Islet of Langerhans (tissue), 1 donor: ENCODE data around the gene DIAPH1.

Experiments used
- FAIRE-seq: peaks from one replicate; lab custom pipeline; 2011; peaks lifted over from hg19 to GRCh38; lab: Jason Lieb, UNC

Gene DIAPH1

DNA sequence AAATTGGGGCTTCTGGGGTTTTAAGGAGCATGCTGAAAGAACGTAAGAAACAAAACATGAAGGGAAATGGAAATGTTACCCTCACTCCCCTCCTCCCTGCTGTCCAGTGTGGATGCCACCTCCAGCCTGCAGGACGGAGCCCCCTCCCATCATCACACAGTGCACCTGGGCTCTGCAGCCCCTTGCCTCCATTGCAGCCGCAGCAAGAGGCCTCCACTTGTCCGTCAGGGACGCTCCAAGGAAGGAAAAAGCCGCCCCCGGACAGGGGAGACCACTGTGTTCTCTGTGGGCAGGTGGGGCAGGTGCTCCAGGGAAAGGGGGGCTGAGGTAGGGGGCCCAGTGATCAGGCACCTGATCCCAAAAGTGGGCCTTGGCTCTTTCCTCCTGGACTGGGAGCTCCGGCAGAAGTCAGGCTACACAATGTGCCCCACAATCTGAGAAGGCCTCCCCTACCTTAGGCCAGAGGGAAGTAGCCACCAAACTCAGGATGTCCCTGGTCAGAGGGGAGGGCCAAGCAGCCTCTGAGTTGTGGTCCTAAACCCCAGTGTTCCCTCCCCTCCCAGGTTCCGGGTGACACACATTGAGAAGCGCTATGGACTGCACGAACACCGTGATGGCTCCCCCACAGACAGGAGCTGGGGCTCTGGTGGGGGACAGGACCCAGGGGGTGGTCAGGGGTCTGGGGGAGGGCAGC is 20.7 kb upstream of the DIAPH1 start:
- FAIRE-seq = no peak

DNA sequence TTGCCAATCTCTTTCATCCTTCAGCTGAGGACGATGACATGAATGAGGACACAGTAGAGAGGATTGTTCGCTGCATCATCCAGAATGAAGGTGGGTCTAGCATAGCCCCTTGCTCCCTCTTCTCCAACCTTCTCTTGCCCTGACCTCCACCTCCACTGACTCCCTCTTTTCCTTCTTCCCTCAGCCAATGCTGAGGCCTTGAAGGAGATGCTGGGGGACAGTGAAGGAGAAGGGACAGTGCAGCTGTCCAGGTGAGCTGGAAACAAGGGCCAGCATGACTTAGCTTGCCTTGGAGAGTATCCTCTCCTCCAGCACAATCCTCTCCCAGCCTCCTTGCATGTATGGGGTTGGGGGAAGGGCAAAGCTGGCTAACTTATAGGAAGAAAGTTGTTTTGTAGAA is 20.0 kb upstream of the DIAPH1 start:
- no peak for FAIRE-seq

GRCh38 chr5:141637767-141638419 is 19.1 kb upstream of the DIAPH1 start:
- no peak for FAIRE-seq

- no peak for FAIRE-seq
Measured at GRCh38 chr5:141637123-141637766, 18.4 kb upstream of the DIAPH1 start.

DNA sequence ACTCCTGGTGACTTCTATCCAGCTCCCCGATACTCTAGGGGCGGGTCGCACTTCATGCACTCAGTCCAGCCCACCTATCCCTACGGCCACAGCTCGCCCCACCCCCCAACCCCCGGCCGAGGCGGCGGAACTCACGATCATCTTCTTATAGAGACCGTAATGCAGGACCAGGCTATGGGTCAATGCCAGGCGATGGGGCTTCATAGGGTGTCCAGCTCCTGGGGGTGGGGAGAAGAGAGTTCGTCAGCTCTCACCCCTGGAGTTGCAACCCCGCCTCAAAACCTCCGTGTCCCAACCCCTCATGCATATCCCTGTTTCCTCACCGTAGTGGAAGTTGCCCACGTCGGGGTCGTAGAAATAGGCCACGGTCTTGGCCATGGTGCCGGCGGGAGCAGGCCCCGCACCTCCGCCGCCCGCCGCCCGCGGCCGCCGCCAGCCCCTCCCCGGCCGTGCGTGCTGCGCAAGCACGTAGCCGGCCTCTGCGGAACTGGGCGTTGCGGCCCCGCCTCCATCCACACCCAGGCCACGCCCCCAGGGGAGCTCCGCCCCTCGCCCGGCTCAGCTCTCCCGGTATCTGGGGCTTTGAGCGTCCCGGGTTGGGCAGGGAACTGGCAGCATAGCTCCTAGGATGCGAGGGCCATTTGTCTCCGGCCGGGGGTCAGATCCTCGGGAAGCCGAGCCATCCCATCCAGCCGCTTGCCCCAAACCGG is 17.8 kb upstream of the DIAPH1 start, which contains the start of the genes HDAC3 and RELL2:
TSS of gene HDAC3 (minus strand) at position 437 of the 710 bp plus-strand sequence. CDS start at position 378, 59 bp downstream.
TSS of gene RELL2 (plus strand) at position 585 of the 710 bp plus-strand sequence. CDS start 1,229 bp downstream, outside the sequence.
- no peak for FAIRE-seq

GRCh38 chr5:141636106-141636412 is 17.3 kb upstream of the DIAPH1 start:
- FAIRE-seq = no peak

- no peak for FAIRE-seq
Measured at GRCh38 chr5:141635646-141636045, 16.8 kb upstream of the DIAPH1 start.

- FAIRE-seq = no peak
Measured at GRCh38 chr5:141634720-141635119, 15.9 kb upstream of the DIAPH1 start.

DNA sequence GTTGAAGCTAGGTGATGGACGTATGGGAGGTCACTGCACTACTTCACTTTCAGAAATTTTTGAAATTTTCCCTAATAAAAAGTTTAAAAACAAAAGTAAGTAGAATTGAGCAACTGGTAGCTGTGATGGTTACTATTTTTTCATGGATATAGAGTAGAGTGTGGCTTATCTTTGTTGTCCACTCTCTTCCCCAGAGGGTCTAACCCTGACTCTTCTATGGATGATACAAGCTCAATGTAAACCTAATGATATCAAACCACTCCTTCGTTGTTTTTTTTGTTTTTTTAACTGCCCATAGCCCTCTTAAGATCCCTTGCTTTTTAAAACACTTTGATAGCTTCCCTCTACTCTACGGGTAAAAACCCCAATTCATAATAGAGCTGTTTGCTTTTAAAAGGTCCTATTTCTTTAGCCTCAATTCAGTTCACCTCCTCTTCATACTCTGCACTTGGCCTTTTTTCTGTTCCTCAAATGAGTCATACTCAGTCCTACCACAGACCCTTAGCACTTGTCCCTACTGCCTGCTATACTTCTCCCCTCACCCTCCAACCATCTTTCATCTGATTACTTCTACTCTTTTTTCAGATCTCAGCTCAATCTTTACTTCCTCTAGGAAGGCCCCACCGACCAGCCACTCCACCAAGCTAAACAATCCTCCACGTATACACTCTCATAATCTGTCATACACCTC is 15.2 kb upstream of the DIAPH1 start:
- FAIRE-seq = no peak

DNA sequence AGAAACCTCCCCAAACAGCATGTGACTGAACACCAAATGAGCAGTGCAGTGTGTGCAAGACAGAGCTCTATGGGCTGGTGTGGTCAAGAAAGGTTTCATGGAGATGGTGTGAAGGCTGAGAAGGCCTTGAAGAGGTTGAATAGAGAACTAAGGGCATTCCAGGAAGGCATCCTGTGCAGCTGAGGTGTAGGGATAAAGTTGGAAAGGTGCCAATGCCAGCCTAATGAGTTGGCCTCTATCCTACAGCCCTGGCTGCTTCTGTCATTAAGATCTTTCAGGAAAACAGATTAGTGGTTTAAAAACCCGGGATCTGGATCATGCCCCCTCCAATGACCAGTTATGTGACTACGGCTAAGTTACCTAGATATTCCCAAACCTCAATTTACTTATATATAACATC is 13.8 kb upstream of the DIAPH1 start:
- no peak for FAIRE-seq

DNA sequence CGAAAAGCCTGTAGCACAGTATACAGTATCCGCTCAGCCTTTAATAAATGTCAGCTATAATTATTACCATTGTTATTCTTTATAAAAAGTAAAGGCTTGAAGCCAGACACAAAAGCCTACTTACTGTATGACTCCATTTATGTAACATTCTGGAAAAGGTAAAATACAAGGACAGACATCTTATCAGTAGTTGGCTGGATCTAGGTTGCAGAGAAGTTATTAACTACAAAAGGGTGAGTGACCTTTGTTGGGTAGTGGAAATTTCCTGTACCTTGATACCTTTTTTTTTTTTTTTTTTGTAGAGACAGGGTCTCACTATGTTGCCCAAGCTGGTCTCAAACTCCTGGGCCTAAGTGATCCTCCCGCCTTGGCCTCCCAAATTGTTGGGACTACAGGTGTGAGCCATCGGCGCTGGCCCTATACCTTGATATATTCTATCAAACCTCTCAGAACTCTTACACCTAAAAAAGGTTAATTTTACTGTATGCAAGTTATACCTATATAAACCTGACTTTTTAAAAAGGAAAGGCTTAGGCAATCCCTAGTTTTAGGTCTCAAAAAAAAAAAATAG is 11.9 kb upstream of the DIAPH1 start:
- no peak for FAIRE-seq

- FAIRE-seq = no peak
Measured at GRCh38 chr5:141628175-141628788, 9.5 kb upstream of the DIAPH1 start.

GRCh38 chr5:141623611-141624010 is 4.8 kb upstream of the DIAPH1 start:
- no peak for FAIRE-seq

DNA sequence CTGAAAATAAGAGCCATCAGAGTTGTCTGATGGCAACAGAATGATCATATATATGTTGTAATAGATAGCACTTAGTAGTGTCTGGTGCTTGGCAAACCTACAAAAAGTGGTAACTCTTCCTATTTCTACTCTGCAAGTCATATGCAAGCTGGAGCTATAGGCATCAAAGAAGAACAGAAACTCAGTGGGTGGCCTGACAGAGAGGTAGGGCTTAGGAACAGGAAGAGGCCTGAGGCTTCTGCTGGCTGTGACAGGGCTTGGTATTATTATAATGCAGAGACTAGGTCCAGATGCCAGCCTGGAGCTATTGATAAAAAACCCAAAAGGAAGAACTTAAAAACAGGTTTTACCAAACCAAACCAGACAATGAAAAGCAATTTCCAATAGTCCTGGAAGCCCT is 4.4 kb upstream of the DIAPH1 start:
- no peak for FAIRE-seq

DNA sequence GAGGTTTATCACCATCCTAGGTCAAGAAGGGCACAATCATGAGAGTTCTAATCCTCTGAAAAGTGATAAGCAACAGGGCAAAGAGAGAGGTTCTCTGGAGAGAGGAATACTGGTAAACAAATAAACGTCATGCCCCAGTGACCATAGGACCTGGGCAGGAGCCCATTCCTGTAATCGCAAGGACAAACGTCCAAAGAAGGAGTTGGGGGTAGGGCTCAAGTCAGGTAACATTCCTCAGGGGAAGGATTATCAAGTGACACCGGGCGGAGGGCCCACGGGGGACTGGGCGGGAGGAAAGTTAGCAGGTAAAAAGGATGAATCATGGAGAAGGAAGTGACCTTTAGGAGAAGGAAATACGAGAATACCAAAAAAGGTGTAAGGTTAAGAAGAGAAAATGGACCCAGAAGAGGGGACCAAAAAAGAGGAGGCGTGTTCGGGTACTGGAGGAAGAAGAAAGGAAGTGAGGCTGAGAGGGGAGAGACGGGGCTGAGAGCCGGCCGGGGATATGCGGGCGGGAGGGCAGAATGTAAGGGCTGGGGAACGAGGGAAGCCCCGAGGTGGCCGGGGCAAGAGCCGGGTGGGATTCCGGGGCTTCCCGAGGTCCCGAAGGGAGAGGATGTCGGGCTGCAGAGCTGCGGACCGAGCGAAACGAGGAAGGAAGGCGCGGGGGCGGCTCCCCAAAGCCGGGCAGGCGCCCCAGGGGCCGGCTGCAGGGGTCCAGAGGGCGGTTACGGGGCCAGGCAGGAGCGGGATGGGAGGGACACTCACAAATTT is 583 bp downstream of the DIAPH1 start:
- no peak for FAIRE-seq

- FAIRE-seq = no peak
Measured at GRCh38 chr5:141617682-141618029, 1.1 kb downstream of the DIAPH1 start.

GRCh38 chr5:141617128-141617527 is 1.7 kb downstream of the DIAPH1 start:
- no peak for FAIRE-seq

DNA sequence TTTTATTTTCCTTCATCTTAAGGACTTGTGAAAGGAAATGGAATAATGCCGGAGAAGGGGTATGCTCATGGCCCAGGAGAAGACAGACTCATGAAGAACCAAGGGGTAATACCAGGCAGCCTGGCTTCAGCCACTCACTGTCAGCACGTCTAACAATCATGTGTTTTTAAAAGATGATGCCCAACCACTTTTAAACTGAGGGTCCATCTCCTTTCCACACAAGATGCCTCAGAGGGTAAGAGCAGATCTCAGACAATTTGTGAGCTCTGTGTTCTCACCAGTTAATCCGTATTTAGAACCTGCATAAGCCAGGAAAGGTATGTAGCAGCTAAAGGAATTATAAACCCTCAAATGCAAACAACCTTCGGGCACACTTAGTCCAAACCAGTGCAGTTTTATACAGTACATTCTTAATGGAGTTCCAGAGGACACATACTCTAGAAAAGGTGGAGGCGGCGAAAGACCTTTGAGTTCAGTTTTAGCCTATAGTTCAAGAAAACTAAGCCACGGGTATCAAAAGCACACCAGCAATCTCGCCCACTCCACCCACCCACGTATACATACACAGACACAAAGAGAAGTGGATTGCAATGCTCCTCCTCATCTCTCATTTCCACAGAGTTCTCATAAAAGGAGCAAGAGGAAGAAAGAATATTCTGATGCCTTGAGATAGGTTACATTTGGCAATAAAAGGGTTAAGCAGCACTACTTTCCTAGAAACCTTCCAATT is 2.6 kb downstream of the DIAPH1 start:
- FAIRE-seq = no peak

- FAIRE-seq = no peak
Measured at GRCh38 chr5:141613344-141613743, 5.5 kb downstream of the DIAPH1 start.

GRCh38 chr5:141611289-141611688 is 7.5 kb downstream of the DIAPH1 start:
- FAIRE-seq = no peak
